ENCODE measurements around the gene TAF13. TPM values are rescaled to one million over a fixed set of nuclear protein-coding genes. Genes with fewer than 3 reads are reported as not detected.
A peak's percentile ranks its signal among the peaks of the same experiment; 100 is the strongest.

TAF13 gene
- total RNA-seq, 3 donors from 2014 or later, result 35.7 to 52.8 (median 36.5) TPM

GRCh38 chr1:109091078-109091838 lies 15.5 kb upstream of the TAF13 start:
- DNase-seq (peak in 2 of 3 donors; percentile 38 to 51), ATAC-seq (peak; percentile 72)
- intact Hi-C loops (cut with DNase I, micrococcal nuclease), result no loop called here
- Histone ChIP-seq H3K36me3 (ENCODE audit: low read depth) (no peaks in the 10 kb centered on the region), H3K9me3 (no peaks in the 10 kb centered on the region), H3K4me1 (ENCODE audit: low read depth) (peaks cover 28% of the 10 kb centered on the region), H3K4me3 (peak overlapping the region; percentile 76)
- TF ChIP-seq, protein P1, sequence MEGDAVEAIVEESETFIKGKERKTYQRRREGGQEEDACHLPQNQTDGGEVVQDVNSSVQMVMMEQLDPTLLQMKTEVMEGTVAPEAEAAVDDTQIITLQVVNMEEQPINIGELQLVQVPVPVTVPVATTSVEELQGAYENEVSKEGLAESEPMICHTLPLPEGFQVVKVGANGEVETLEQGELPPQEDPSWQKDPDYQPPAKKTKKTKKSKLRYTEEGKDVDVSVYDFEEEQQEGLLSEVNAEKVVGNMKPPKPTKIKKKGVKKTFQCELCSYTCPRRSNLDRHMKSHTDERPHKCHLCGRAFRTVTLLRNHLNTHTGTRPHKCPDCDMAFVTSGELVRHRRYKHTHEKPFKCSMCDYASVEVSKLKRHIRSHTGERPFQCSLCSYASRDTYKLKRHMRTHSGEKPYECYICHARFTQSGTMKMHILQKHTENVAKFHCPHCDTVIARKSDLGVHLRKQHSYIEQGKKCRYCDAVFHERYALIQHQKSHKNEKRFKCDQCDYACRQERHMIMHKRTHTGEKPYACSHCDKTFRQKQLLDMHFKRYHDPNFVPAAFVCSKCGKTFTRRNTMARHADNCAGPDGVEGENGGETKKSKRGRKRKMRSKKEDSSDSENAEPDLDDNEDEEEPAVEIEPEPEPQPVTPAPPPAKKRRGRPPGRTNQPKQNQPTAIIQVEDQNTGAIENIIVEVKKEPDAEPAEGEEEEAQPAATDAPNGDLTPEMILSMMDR (IDR thresholded peaks at IDR 0.05), result no peak

GRCh38 chr1:109090196-109091077 lies 14.6 kb upstream of the TAF13 start, which contains the start of gene TMEM167B:
TSS of gene TMEM167B (plus strand) at chr1:109090764. CDS start at chr1:109090873, 109 bp downstream.
- Histone ChIP-seq H3K36me3 (ENCODE audit: low read depth) (no peaks in the 10 kb centered on the region), H3K4me1 (ENCODE audit: low read depth) (peaks cover 20% of the 10 kb centered on the region), H3K4me3 (peak within 1 kb of the TSS; percentile 76), H3K9me3 (no peaks in the 10 kb centered on the region)
- intact Hi-C loops (cut with DNase I, micrococcal nuclease), result no loop called here
- ATAC-seq, result peak; percentile 97
- peak; percentile 94 to 96 (median 95) for DNase-seq
- TF ChIP-seq, protein P1 (IDR thresholded peaks at IDR 0.05), result no peak

GRCh38 chr1:109089242-109090015 lies 13.6 kb upstream of the TAF13 start:
- peak; percentile 67 for ATAC-seq
- intact Hi-C loops (cut with DNase I, micrococcal nuclease), result no loop called here
- peak; percentile 74 to 89 (median 86) for DNase-seq
- peaks cover 19% of the 10 kb centered on the region for H3K4me1 ChIP-seq (ENCODE audit: low read depth)
- H3K36me3 ChIP-seq (ENCODE audit: low read depth), result no peaks in the 10 kb centered on the region
- no peaks in the 10 kb centered on the region for H3K9me3 ChIP-seq
- TF ChIP-seq, protein P1 (IDR thresholded peaks at IDR 0.05), result peak; percentile 43
- no peak overlapping the region for H3K4me3 ChIP-seq

- TF ChIP-seq, protein P1 (IDR thresholded peaks at IDR 0.05), result no peak
- no peaks in the 10 kb centered on the region for H3K36me3 ChIP-seq (ENCODE audit: low read depth)
- ATAC-seq (no peak), DNase-seq (no peak)
- peaks cover 3% of the 10 kb centered on the region for H3K4me1 ChIP-seq (ENCODE audit: low read depth)
- H3K4me3 ChIP-seq, result no peak overlapping the region
- intact Hi-C loops (cut with DNase I, micrococcal nuclease), result no loop called here
- no peaks in the 10 kb centered on the region for H3K9me3 ChIP-seq
Observed at GRCh38 chr1:109084563-109085517, 9.0 kb upstream of the TAF13 start.

All from mucosa of descending colon (tissue), 3 donors.